OCI-LY7 (cell line): ENCODE data around the gene NELFCD. TPM values are rescaled to one million over a fixed set of nuclear protein-coding genes. Genes with fewer than 3 reads are reported as not detected.
A peak's percentile ranks its signal among the peaks of the same experiment; 100 is the strongest.

Source experiments
- BruUV-seq: library from RNA; stranded (reverse); fragments of 400-500 nt; replicated peaks from 2 replicates; lab custom pipeline; 2021; lab: Mats Ljungman, UMichigan
- CTCF ChIA-PET: fragments of 300-600 bp; sonication (Branson Sonifier 250); formaldehyde crosslinking; loops from one replicate; lab custom pipeline; 2022; ENCODE audit warnings: antibody characterized with exemption; ENCODE audit not compliant: unreplicated experiment; lab: Charles Lee
- POLR2A ChIA-PET: fragments of 300-600 bp; sonication (Branson Sonifier 250); formaldehyde crosslinking; loops from one replicate; lab custom pipeline; 2022; ENCODE audit warnings: antibody characterized with exemption; lab: Charles Lee
- DNase-seq: peaks from one replicate; pipeline ENCODE4 v3.0.0-alpha.2; 2015; ENCODE audit warnings: low spot score
- H2AFZ ChIP-seq: fragments of 200-600 bp; sonication (generic), shearing (Covaris generic); 2 replicates; pipeline ENCODE4 v1.6.1; 2014; ENCODE audit warnings: mild to moderate bottlenecking, antibody characterized with exemption, low read length, moderate library complexity
- H3K27ac ChIP-seq: fragments of 200-600 bp; sonication (generic); 2 replicates; pipeline ENCODE4 v1.5.1; 2014; ENCODE audit warnings: mixed run types, low read depth, mild to moderate bottlenecking, moderate library complexity, low read length, inconsistent platforms; ENCODE audit not compliant: poor library complexity, severe bottlenecking
- H3K36me3 ChIP-seq: fragments of 200-600 bp; sonication (generic); 2 replicates; pipeline ENCODE4 v1.6.1; 2014; ENCODE audit warnings: mild to moderate bottlenecking, antibody characterized with exemption, low read length, moderate library complexity, mixed read lengths; ENCODE audit not compliant: insufficient read depth
- H3K4me1 ChIP-seq: fragments of 200-600 bp; sonication (generic); 2 replicates; pipeline ENCODE4 v1.5.1; 2014; ENCODE audit warnings: mild to moderate bottlenecking, low read length; ENCODE audit not compliant: insufficient read depth, poor library complexity, severe bottlenecking
- H3K4me2 ChIP-seq: fragments of 200-600 bp; sonication (generic); 2 replicates; pipeline ENCODE4 v1.6.1; 2014; ENCODE audit warnings: mild to moderate bottlenecking, low read length
- H3K4me3 ChIP-seq: fragments of 200-600 bp; sonication (generic); 2 replicates; pipeline ENCODE4 v1.5.1; 2014; ENCODE audit warnings: mild to moderate bottlenecking, low read depth, low read length; ENCODE audit not compliant: poor library complexity, severe bottlenecking
- H3K79me2 ChIP-seq: fragments of 200-600 bp; sonication (generic); 2 replicates; pipeline ENCODE4 v1.6.1; 2016; ENCODE audit warnings: low read depth, mild to moderate bottlenecking, low read length, moderate library complexity, mixed read lengths; ENCODE audit not compliant: insufficient read depth
- H3K9me2 ChIP-seq: fragments of 200-600 bp; sonication (generic); 2 replicates; pipeline ENCODE4 v1.6.1; 2016; ENCODE audit warnings: mild to moderate bottlenecking, low read length, mixed read lengths; ENCODE audit not compliant: insufficient read depth
- H3K9me3 ChIP-seq: fragments of 200-600 bp; sonication (generic); 2 replicates; pipeline ENCODE4 v1.6.1; 2014; ENCODE audit warnings: mild to moderate bottlenecking, mixed run types, low read length, mixed read lengths
- H4K20me1 ChIP-seq: fragments of 200-600 bp; sonication (generic); 2 replicates; pipeline ENCODE4 v1.6.1; 2014; ENCODE audit warnings: mild to moderate bottlenecking, antibody characterized with exemption, low read length, moderate library complexity, mixed read lengths; ENCODE audit not compliant: insufficient read depth
- EZH2phosphoT487 ChIP-seq: fragments of 200-600 bp; sonication (generic); IDR thresholded peaks from 2 replicates; pipeline ENCODE4 v1.6.1; 2018; ENCODE audit warnings: low read depth, borderline replicate concordance, mild to moderate bottlenecking, mixed run types, antibody characterized with exemption, low read length, moderate library complexity, mixed read lengths
- intact Hi-C: fragments of 100-400 bp; cut with micrococcal nuclease; formaldehyde crosslinking; loops from one replicate; pipeline ENCODE4 v1.10.0; 2022; ENCODE audit not compliant: unreplicated experiment
- total RNA-seq, 2 experiments: library from RNA; depleted of rRNA in 1 of 2; stranded (reverse); fragments of >200 nt in 1 of 2; shearing (Covaris generic) in 1 of 2; gene quantifications; 2 replicates each; pipeline ENCODE4 v1.2.3, GENCODE V29; 2014 to 2022
- TF ChIP-seq, protein P1 (sequence below): fragments of 200-600 bp; sonication (generic); conservative IDR thresholded peaks from 2 replicates; pipeline ENCODE4 v1.5.1; 2014; ENCODE audit warnings: mild to moderate bottlenecking, antibody characterized with exemption, low read length, moderate library complexity, mixed read lengths

The NELFCD gene
- total RNA-seq, 2 experiments from 2014 or later: 90.7 to 143 TPM

- Histone ChIP-seq H2AFZ (no peak overlapping the region), H3K9me3 (no peaks in the 10 kb centered on the region), H4K20me1 (peaks cover 12% of the 10 kb centered on the region; the same call in 1 of the 2 replicates), H3K9me2 (no peaks in the 10 kb centered on the region), H3K79me2 (peaks cover 49% of the 10 kb centered on the region), H3K4me3 (no peak overlapping the region), H3K4me1 (peaks cover 35% of the 10 kb centered on the region), H3K27ac (no peak overlapping the region), H3K36me3 (peaks cover 60% of the 10 kb centered on the region), H3K4me2 (peak overlapping the region; percentile 48; the same call in 1 of the 2 replicates)
- DNase-seq: no peak
- no TSS peak for BruUV-seq
- CTCF ChIA-PET: no interaction called here
- POLR2A ChIA-PET: interaction anchor here (4.1 kb wide), 1 partner anchor 9 kb away, joined by 13 read pairs; no protein-coding TSS in a partner anchor
- TF ChIP-seq EZH2phosphoT487: no peak
- TF ChIP-seq, protein P1, sequence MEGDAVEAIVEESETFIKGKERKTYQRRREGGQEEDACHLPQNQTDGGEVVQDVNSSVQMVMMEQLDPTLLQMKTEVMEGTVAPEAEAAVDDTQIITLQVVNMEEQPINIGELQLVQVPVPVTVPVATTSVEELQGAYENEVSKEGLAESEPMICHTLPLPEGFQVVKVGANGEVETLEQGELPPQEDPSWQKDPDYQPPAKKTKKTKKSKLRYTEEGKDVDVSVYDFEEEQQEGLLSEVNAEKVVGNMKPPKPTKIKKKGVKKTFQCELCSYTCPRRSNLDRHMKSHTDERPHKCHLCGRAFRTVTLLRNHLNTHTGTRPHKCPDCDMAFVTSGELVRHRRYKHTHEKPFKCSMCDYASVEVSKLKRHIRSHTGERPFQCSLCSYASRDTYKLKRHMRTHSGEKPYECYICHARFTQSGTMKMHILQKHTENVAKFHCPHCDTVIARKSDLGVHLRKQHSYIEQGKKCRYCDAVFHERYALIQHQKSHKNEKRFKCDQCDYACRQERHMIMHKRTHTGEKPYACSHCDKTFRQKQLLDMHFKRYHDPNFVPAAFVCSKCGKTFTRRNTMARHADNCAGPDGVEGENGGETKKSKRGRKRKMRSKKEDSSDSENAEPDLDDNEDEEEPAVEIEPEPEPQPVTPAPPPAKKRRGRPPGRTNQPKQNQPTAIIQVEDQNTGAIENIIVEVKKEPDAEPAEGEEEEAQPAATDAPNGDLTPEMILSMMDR: no peak
- intact Hi-C loops: loop anchor here (5.0 kb wide), 3 partner anchors 58 to 112 kb away; partner anchors contain the start of gene PRELID3B
Measured at GRCh38 chr20:58984691-58985090, 3.6 kb downstream of the NELFCD start.

DNA sequence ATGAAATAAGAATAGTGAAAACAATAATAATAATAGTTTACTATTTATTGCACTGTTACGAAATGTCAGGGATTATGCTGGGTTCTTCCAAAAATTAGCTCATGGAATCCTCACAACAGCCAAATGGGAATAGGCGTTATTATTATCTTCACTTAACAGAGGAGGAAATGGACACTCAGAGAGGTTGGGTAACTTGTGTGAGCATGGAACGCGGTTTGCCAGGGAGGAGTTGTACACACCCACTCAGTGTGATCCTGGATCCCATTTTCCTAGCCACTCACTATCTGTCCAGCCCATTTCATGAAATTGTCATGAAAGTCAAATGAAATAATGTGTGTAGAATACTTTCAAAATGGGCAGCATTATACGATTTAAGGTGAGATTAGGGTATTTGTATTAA lies 4.6 kb downstream of the NELFCD start:
- Histone ChIP-seq H3K79me2 (peaks cover 49% of the 10 kb centered on the region), H3K9me2 (no peaks in the 10 kb centered on the region), H3K4me3 (no peak overlapping the region), H3K4me1 (peaks cover 32% of the 10 kb centered on the region), H3K4me2 (no peak overlapping the region), H3K9me3 (no peaks in the 10 kb centered on the region), H2AFZ (no peak overlapping the region), H3K36me3 (peaks cover 69% of the 10 kb centered on the region), H4K20me1 (peaks cover 12% of the 10 kb centered on the region; the same call in 1 of the 2 replicates), H3K27ac (no peak overlapping the region)
- no TSS peak for BruUV-seq
- DNase-seq: no peak
- POLR2A ChIA-PET: no interaction called here
- CTCF ChIA-PET: no interaction called here
- intact Hi-C loops: no loop called here
- TF ChIP-seq, protein P1: no peak
- no peak for TF ChIP-seq EZH2phosphoT487

DNA sequence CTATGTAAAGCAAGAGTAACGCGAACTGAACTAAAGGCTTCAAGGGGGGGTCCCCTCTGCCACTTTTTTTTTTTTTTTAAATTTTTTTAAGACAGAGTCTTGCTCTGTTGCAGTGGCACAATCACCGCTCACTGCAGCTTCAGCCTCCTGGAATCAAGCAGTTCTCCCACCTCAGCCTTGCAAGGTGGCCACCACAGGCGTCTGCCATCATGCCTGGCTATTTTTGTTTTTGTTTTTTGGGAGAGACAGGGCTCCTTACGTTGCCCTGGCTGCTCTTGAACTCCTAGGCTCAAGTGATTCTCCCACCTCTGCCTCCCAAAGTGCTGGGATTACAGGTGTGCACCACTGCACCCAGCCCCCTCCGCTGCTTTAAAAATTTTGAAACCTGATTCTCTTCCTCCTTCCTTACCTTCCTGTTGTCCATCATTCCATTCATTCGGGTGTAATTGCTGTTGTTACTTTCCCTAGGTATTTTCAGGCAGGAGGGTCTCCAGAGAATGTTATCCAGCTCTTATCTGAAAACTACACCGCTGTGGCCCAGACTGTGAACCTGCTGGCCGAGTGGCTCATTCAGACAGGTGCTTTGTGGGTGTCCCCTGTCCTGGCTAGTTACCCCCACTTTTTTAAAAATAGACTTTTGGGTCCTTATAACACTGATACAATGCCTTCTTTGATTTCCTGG lies 5.4 kb downstream of the NELFCD start:
- Histone ChIP-seq H3K27ac (no peak overlapping the region), H3K79me2 (peaks cover 49% of the 10 kb centered on the region), H3K36me3 (peaks cover 77% of the 10 kb centered on the region), H3K9me3 (no peaks in the 10 kb centered on the region), H3K4me1 (peaks cover 32% of the 10 kb centered on the region), H2AFZ (no peak overlapping the region), H3K4me2 (no peak overlapping the region), H4K20me1 (peaks cover 12% of the 10 kb centered on the region; the same call in 1 of the 2 replicates), H3K9me2 (no peaks in the 10 kb centered on the region), H3K4me3 (no peak overlapping the region)
- no TSS peak for BruUV-seq
- ChIA-PET POLR2A (no interaction called here), CTCF (no interaction called here)
- TF ChIP-seq, protein P1: no peak
- TF ChIP-seq EZH2phosphoT487: no peak
- intact Hi-C loops: no loop called here
- no peak for DNase-seq
